ENCODE results near the gene UBR4. TPM values are rescaled to one million over a fixed set of nuclear protein-coding genes. Genes with fewer than 3 reads are reported as not detected.

The UBR4 gene
- total and polyA plus RNA-seq, 10 of the 15 experiments (the other 5 are each of a cell fraction or from before 2014, with no cell fraction given) = 34.2 to 124 (median 56.2) TPM

DNA sequence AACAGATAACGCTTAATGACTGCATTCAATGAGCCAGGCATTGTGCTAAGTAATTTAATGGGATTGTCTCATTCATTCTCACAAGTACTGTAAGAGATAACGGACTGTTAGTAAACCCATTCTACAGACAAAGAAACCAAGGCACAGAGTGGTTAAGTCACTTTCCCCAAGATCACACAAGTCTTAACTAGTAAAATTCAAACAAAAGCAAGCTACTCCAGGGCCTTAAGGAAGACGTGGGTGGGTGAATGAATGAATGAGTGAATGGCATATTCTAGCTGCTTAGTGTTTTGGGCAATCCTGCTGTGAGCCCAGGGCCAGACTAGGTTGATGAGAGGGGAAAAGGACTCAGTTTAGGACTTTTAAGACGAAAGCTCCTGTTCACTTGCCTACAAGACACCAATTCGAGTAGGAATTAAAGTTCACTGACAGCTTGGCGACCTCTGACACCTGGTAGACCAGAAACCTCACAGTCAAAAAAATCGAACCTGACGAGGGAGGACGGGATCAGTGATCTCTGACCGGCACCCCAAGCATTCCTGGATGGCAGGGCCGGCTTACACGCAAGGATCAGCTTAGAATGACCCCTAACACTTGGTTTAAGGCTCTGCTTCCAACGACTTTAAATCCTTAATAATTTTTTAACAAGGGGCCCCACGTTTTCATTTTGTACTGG lies 40.7 kb upstream of the UBR4 start (continued):
- TF ChIP-seq SMARCA5 (IDR thresholded peaks at IDR 0.05) = no peak
- TF ChIP-seq ATF2 (IDR thresholded peaks at IDR 0.05; ENCODE audit: low read length) = no peak
- TF ChIP-seq, protein P1, sequence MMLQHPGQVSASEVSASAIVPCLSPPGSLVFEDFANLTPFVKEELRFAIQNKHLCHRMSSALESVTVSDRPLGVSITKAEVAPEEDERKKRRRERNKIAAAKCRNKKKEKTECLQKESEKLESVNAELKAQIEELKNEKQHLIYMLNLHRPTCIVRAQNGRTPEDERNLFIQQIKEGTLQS (IDR thresholded peaks at IDR 0.05; ENCODE audit: borderline replicate concordance, extremely low read depth, low read depth, low read length) = no peak
- TF ChIP-seq ATF7 (IDR thresholded peaks at IDR 0.05; ENCODE audit: low read depth) = no peak
- no peak for TF ChIP-seq KDM1A (IDR thresholded peaks at IDR 0.05; ENCODE audit: borderline replicate concordance)
- TF ChIP-seq HDAC6 (IDR thresholded peaks at IDR 0.05; ENCODE audit: unreplicated experiment) = no peak
- TF ChIP-seq CUX1 (IDR thresholded peaks at IDR 0.05; ENCODE audit: insufficient replicate concordance, low read depth, low read length) = no peak
- no peak for TF ChIP-seq RBBP5 (conservative IDR thresholded peaks at IDR 0.05)
- TF ChIP-seq EZH2 (IDR thresholded peaks at IDR 0.05; ENCODE audit: borderline replicate concordance, control insufficient read depth, low read depth, low read length) = no peak
- TF ChIP-seq EGR1 (IDR thresholded peaks at IDR 0.05; ENCODE audit: borderline replicate concordance in 1 of 2, low read depth in 2 of 2, low read length in 2 of 2) = no peak
- TF ChIP-seq ESRRA (IDR thresholded peaks at IDR 0.05; ENCODE audit: low read length) = no peak
- TF ChIP-seq NR2C1 (IDR thresholded peaks at IDR 0.05) = no peak

Measured in GM12878 (cell line).